HepG2 (cell line): Measurements from ENCODE around the gene THRA. TPM values are rescaled to one million over a fixed set of nuclear protein-coding genes. Genes with fewer than 3 reads are reported as not detected.

Experiments used
- ATAC-seq: fragments of 200-7000 bp; cut with Tn5 transposase; 3 replicates; pipeline ENCODE4 v1.9.1; 2020; ENCODE audit warnings: mild to moderate bottlenecking, moderate library complexity
- BruUV-seq: library from RNA; stranded (reverse); fragments of 400-500 nt; replicated peaks from 2 replicates; lab custom pipeline; 2021; lab: Mats Ljungman, UMichigan
- CTCF ChIA-PET: fragments of 300-600 bp; formaldehyde crosslinking; extraction: SDS; loops from one replicate; lab custom pipeline; 2021; ENCODE audit warnings: low total read pairs, inconsistent platforms, low intra/inter-chr PET ratio; lab: Yijun Ruan, JAX
- POLR2A ChIA-PET: fragments of 350-600 bp; sonication (Branson Sonifier 250); formaldehyde crosslinking; loops from one replicate; lab custom pipeline; 2020; ENCODE audit warnings: antibody characterized with exemption, inconsistent platforms; lab: Yijun Ruan, JAX
- DNase-seq: peaks from one replicate; pipeline ENCODE4 v3.0.0-alpha.2; 2015; ENCODE audit warnings: low spot score
- FAIRE-seq: peaks from 3 replicates; lab custom pipeline; 2011; peaks lifted over from hg19 to GRCh38; lab: Jason Lieb, UNC
- H2AFZ ChIP-seq: one replicate; pipeline ENCODE4 v1.6.1; 2011; ENCODE audit warnings: low read length, inconsistent platforms
- H3K27ac ChIP-seq: fragments of 300-600 bp; 3 replicates; pipeline ENCODE4 v1.8.0; 2011; ENCODE audit warnings: mixed run types, mild to moderate bottlenecking, mixed read lengths, low read length, inconsistent platforms; ENCODE audit not compliant: insufficient read depth; ENCODE audit errors: extremely low read length
- H3K27me3 ChIP-seq, 2 experiments: fragments of 200-600 bp in 1 of 2; 2 replicates in 1 of 2; 3 replicates in 1 of 2; pipeline versions ENCODE4 v1.6.0 to v1.8.0; 2011; ENCODE audit warnings: low read length in 2 of 2, mild to moderate bottlenecking in 2 of 2, moderate library complexity in 2 of 2, inconsistent platforms in 1 of 2; ENCODE audit not compliant: insufficient read depth in 2 of 2, control insufficient read depth in 1 of 2
- H3K36me3 ChIP-seq, 2 experiments: fragments of 200-600 bp in 1 of 2; replicated peaks in 1 of 2; 2 replicates in 1 of 2; 3 replicates in 1 of 2; pipeline versions ENCODE4 v1.5.1 to v1.8.0; 2011; ENCODE audit warnings: low read length in 2 of 2, inconsistent platforms in 1 of 2; ENCODE audit not compliant: insufficient read depth in 2 of 2, control insufficient read depth in 1 of 2
- H3K4me1 ChIP-seq: 2 replicates; pipeline ENCODE4 v1.5.1; 2012; ENCODE audit warnings: low read length, inconsistent platforms; ENCODE audit not compliant: insufficient read depth
- H3K4me2 ChIP-seq: 2 replicates; pipeline ENCODE4 v1.6.0; 2011; ENCODE audit warnings: low read depth, low read length, inconsistent platforms
- H3K4me3 ChIP-seq, 3 experiments: fragments of 200-600 bp in 1 of 3; sonication (generic), shearing (Covaris generic) in 1 of 3; replicated peaks in 1 of 3; 2 replicates each; pipeline ENCODE4 v1.5.1; 2011 to 2016; ENCODE audit warnings: low read length in 3 of 3, inconsistent platforms in 2 of 3, low read depth in 2 of 3, mild to moderate bottlenecking in 2 of 3, control low read depth in 1 of 3, mixed read lengths in 1 of 3; ENCODE audit not compliant: insufficient read depth in 1 of 3
- H3K79me2 ChIP-seq: one replicate; pipeline ENCODE4 v1.6.1; 2011; ENCODE audit warnings: low read length, inconsistent platforms; ENCODE audit not compliant: insufficient read depth
- H3K9ac ChIP-seq: 2 replicates; pipeline ENCODE4 v1.6.0; 2011; ENCODE audit warnings: mild to moderate bottlenecking, low read depth, low read length, inconsistent platforms; ENCODE audit not compliant: insufficient read depth
- H3K9me3 ChIP-seq: 2 replicates; pipeline ENCODE4 v1.5.1; 2012; ENCODE audit warnings: mild to moderate bottlenecking, low read length
- H4K20me1 ChIP-seq: 2 replicates; pipeline ENCODE4 v1.6.0; 2011; ENCODE audit warnings: inconsistent platforms, mild to moderate bottlenecking, low read length, moderate library complexity; ENCODE audit not compliant: insufficient read depth
- EHMT2 ChIP-seq: fragments of 200-600 bp; sonication (generic); IDR thresholded peaks from 2 replicates; pipeline ENCODE4 v1.7.0; 2017; ENCODE audit warnings: antibody characterized with exemption, low read depth, low read length, borderline replicate concordance
- ELF3 ChIP-seq: IDR thresholded peaks from 2 replicates; pipeline ENCODE4 v1.6.1; 2016; ENCODE audit warnings: missing genetic modification reagents, missing compliant biosample characterization
- EZH2 ChIP-seq: conservative IDR thresholded peaks from 2 replicates; pipeline ENCODE4 v1.6.1; 2012; ENCODE audit warnings: mild to moderate bottlenecking, low read depth, low read length, moderate library complexity
- KMT2A ChIP-seq: sonication (generic); formaldehyde crosslinking; IDR thresholded peaks from 2 replicates; pipeline ENCODE4 v1.4.0; 2020; ENCODE audit warnings: missing genetic modification reagents
- MED1 ChIP-seq: sonication (generic); formaldehyde crosslinking; IDR thresholded peaks from 2 replicates; pipeline ENCODE4 v1.4.0; 2020; ENCODE audit warnings: missing genetic modification reagents
- MED13 ChIP-seq: sonication (generic); formaldehyde crosslinking; IDR thresholded peaks from 2 replicates; pipeline ENCODE4 v1.5.0; 2020; ENCODE audit warnings: missing genetic modification reagents
- SYNCRIP ChIP-seq: fragments of 200-400 bp; formaldehyde crosslinking; IDR thresholded peaks from 2 replicates; pipeline ENCODE4 v1.6.1; 2018; ENCODE audit warnings: mild to moderate bottlenecking, low read depth, low read length; ENCODE audit not compliant: insufficient read depth
- TFAP4 ChIP-seq: sonication (generic); IDR thresholded peaks from 2 replicates; pipeline ENCODE4 v1.6.1; 2016; ENCODE audit warnings: low read depth, borderline replicate concordance
- THAP11 ChIP-seq: IDR thresholded peaks from 2 replicates; pipeline ENCODE4 v1.6.1; 2016; ENCODE audit warnings: missing biosample characterization, missing genetic modification reagents
- ZMYM3 ChIP-seq: sonication (generic); formaldehyde crosslinking; IDR thresholded peaks from 2 replicates; pipeline ENCODE4 v1.5.1; 2020; ENCODE audit warnings: mild to moderate bottlenecking, missing genetic modification reagents
- ZNF3 ChIP-seq: IDR thresholded peaks from 2 replicates; pipeline ENCODE4 v1.7.0; 2017; ENCODE audit warnings: inconsistent platforms
- ZNF33A ChIP-seq: sonication (generic); formaldehyde crosslinking; IDR thresholded peaks from 2 replicates; pipeline ENCODE4 v1.5.1; 2020; ENCODE audit warnings: missing genetic modification reagents, mild to moderate bottlenecking, moderate library complexity, borderline replicate concordance
- ZNF564 ChIP-seq: sonication (generic); formaldehyde crosslinking; IDR thresholded peaks from 2 replicates; pipeline ENCODE4 v1.8.1; 2023; ENCODE audit warnings: mild to moderate bottlenecking, missing genetic modification reagents
- ZNF792 ChIP-seq: IDR thresholded peaks from 2 replicates; pipeline ENCODE4 v1.6.1; 2016
- WGBS: methylation state at CpG from one replicate; pipeline ENCODE4 v1.1.6; 2017; ENCODE audit warnings: low lambda C conversion rate; 5-methylcytosine and 5-hydroxymethylcytosine counted together
- in situ Hi-C: cut with HindIII; loops from 2 replicates; pipeline ENCODE4 v1.10.0; 2017; ENCODE audit warnings: low pct_unique_long_range_greater_than_20kb; ENCODE audit not compliant: extremely low pct_ligation_motif_present
- intact Hi-C: fragments of 100-400 bp; cut with micrococcal nuclease; formaldehyde crosslinking; loops from one replicate; pipeline ENCODE4 v1.10.0; 2022; ENCODE audit not compliant: unreplicated experiment
- polyA plus RNA-seq, 8 experiments: library from polyadenylated mRNA; depleted of rRNA in 3 of 8; stranded (reverse) in 7 of 8; unstranded in 1 of 8; fragments of >200 nt; fragmentation: Illumina TruSeq in 4 of 8; extraction: Trizol in 4 of 8; gene quantifications; 2 replicates each; pipeline versions ENCODE4 v1.2.1 to v1.2.3, GENCODE V29; 2011 to 2016; ENCODE audit warnings: low read depth in 4 of 8, missing spikeins in 1 of 8, mixed read lengths in 1 of 8; ENCODE audit not compliant: insufficient read depth in 1 of 8
- total RNA-seq, 5 experiments: library from RNA; depleted of rRNA; stranded (reverse); fragments of >200 nt; fragmentation: Illumina TruSeq; extraction: Trizol; gene quantifications; 2 replicates each; pipeline ENCODE4 v1.2.3, GENCODE V29; 2016; ENCODE audit warnings: low read depth in 1 of 5
- TF ChIP-seq, protein P1 (sequence below): sonication (generic); formaldehyde crosslinking; IDR thresholded peaks from 2 replicates; pipeline ENCODE4 v1.4.0; 2020; ENCODE audit warnings: missing genetic modification reagents
- TF ChIP-seq, protein P2 (sequence below): sonication (generic); formaldehyde crosslinking; IDR thresholded peaks from 2 replicates; pipeline ENCODE4 v1.4.0; 2020; ENCODE audit warnings: missing genetic modification reagents
- TF ChIP-seq, protein P3 (sequence below): sonication (generic); formaldehyde crosslinking; IDR thresholded peaks from 2 replicates; pipeline ENCODE4 v1.5.0; 2020; ENCODE audit warnings: mild to moderate bottlenecking, missing genetic modification reagents

The THRA gene
- total and polyA plus RNA-seq, 2 of the 13 experiments (the other 11 are each of a cell fraction or from before 2014, with no cell fraction given), result 8.0 to 9.9 TPM

- in situ Hi-C loops, result loop anchor here (5.0 kb wide), 1 partner anchor 54 kb away; no protein-coding TSS in a partner anchor
- FAIRE-seq, result peak; percentile 95
- TSS peak; percentile 97 for BruUV-seq
- TF ChIP-seq ZMYM3 (CRISPR knock-in tag), result peak; percentile 39; the same call in 1 of the 2 replicates
- TF ChIP-seq, protein P1, sequence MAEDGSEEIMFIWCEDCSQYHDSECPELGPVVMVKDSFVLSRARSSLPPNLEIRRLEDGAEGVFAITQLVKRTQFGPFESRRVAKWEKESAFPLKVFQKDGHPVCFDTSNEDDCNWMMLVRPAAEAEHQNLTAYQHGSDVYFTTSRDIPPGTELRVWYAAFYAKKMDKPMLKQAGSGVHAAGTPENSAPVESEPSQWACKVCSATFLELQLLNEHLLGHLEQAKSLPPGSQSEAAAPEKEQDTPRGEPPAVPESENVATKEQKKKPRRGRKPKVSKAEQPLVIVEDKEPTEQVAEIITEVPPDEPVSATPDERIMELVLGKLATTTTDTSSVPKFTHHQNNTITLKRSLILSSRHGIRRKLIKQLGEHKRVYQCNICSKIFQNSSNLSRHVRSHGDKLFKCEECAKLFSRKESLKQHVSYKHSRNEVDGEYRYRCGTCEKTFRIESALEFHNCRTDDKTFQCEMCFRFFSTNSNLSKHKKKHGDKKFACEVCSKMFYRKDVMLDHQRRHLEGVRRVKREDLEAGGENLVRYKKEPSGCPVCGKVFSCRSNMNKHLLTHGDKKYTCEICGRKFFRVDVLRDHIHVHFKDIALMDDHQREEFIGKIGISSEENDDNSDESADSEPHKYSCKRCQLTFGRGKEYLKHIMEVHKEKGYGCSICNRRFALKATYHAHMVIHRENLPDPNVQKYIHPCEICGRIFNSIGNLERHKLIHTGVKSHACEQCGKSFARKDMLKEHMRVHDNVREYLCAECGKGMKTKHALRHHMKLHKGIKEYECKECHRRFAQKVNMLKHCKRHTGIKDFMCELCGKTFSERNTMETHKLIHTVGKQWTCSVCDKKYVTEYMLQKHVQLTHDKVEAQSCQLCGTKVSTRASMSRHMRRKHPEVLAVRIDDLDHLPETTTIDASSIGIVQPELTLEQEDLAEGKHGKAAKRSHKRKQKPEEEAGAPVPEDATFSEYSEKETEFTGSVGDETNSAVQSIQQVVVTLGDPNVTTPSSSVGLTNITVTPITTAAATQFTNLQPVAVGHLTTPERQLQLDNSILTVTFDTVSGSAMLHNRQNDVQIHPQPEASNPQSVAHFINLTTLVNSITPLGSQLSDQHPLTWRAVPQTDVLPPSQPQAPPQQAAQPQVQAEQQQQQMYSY (CRISPR knock-in tag), result no peak; the same call in 1 of the 2 replicates
- TF ChIP-seq ZNF792 (CRISPR knock-in tag), result peak; percentile 86
- TF ChIP-seq TFAP4, result peak; percentile 96
- peak; percentile 89 for TF ChIP-seq THAP11 (CRISPR knock-in tag)
- no peak for TF ChIP-seq SYNCRIP
- TF ChIP-seq, protein P2, sequence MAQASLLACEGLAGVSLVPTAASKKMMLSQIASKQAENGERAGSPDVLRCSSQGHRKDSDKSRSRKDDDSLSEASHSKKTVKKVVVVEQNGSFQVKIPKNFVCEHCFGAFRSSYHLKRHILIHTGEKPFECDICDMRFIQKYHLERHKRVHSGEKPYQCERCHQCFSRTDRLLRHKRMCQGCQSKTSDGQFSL (CRISPR knock-in tag), result no peak
- no peak for TF ChIP-seq EZH2
- TF ChIP-seq ELF3 (CRISPR knock-in tag), result peak; percentile 97
- peak; percentile 61; the same call in 1 of the 2 replicates for TF ChIP-seq MED13
- TF ChIP-seq EHMT2, result no peak; the same call in 1 of the 2 replicates
- TF ChIP-seq, protein P3, sequence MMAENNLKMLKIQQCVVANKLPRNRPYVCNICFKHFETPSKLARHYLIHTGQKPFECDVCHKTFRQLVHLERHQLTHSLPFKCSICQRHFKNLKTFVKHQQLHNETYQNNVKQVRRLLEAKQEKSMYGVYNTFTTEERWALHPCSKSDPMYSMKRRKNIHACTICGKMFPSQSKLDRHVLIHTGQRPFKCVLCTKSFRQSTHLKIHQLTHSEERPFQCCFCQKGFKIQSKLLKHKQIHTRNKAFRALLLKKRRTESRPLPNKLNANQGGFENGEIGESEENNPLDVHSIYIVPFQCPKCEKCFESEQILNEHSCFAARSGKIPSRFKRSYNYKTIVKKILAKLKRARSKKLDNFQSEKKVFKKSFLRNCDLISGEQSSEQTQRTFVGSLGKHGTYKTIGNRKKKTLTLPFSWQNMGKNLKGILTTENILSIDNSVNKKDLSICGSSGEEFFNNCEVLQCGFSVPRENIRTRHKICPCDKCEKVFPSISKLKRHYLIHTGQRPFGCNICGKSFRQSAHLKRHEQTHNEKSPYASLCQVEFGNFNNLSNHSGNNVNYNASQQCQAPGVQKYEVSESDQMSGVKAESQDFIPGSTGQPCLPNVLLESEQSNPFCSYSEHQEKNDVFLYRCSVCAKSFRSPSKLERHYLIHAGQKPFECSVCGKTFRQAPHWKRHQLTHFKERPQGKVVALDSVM (CRISPR knock-in tag), result peak; percentile 45; the same call in 1 of the 2 replicates
- no peak for TF ChIP-seq ZNF564 (CRISPR knock-in tag)
- no peak for TF ChIP-seq ZNF3 (CRISPR knock-in tag)
- peak; percentile 55; the same call in 1 of the 2 replicates for TF ChIP-seq KMT2A (CRISPR knock-in tag)
- TF ChIP-seq MED1, result peak; percentile 83
- TF ChIP-seq ZNF33A (CRISPR knock-in tag), result peak; percentile 19; the same call in 1 of the 2 replicates
Observed at GRCh38 chr17:40113110-40113906, 50.5 kb downstream of the THRA start.

More at GRCh38 chr17:40113110-40113906, 50.5 kb downstream of the THRA start:
- peak overlapping the region; percentile 25 to 67 (median 39) for H3K4me3 ChIP-seq
- H3K9ac ChIP-seq, result peak overlapping the region; percentile 87
- H2AFZ ChIP-seq, result peak overlapping the region; percentile 56
- H3K27ac ChIP-seq, result peak overlapping the region; percentile 95
- DNase-seq (peak; percentile 98), ATAC-seq (peak; percentile 67)
- intact Hi-C loops, result loop anchor here (1.0 kb wide), 4 partner anchors 10 to 55 kb away; partner anchors contain the start of gene CASC3
- POLR2A ChIA-PET, result interaction anchor here (0.6 to 7.3 kb wide), 44 partner anchors 10 to 438 kb away, joined by 3 to 568 read pairs (median 5); partner anchors contain the start of genes CASC3, CDC6, CSF3 and LRRC3C
- H3K36me3 ChIP-seq, result no peaks in the 10 kb centered on the region
- no peaks in the 10 kb centered on the region for H3K79me2 ChIP-seq
- H3K9me3 ChIP-seq, result no peaks in the 10 kb centered on the region
- CTCF ChIA-PET, result interaction anchor here (1.0 to 2.4 kb wide), 5 partner anchors 9 to 55 kb away, joined by 3 to 31 read pairs (median 4); partner anchors contain the start of genes MSL1 and THRA
- H3K4me1 ChIP-seq, result peaks cover 89% of the 10 kb centered on the region
- WGBS, result under 1% methylated on average over 15 of the region's 17 CpGs
- peak overlapping the region; percentile 93 for H3K4me2 ChIP-seq
- H4K20me1 ChIP-seq, result no peaks in the 10 kb centered on the region
- H3K27me3 ChIP-seq, result no peaks in the 10 kb centered on the region
